NCI-H2171 treated with DMSO at 0.1 percent for 48 hours (cell line): Measurements from ENCODE around the gene CCDC134.
A peak's percentile ranks its signal among the peaks of the same experiment; 100 is the strongest.
"Not testable (repeated sequence)": the region's sequence is repeated elsewhere in the genome, so short reads cannot be mapped to it uniquely, and the experiment has no call there.

ENCODE experiments used
- DNase-seq: peaks from one replicate; lab custom pipeline; 2025; lab: John Stamatoyannopoulos, UW

Gene CCDC134

GRCh38 chr22:41844513-41844912, 44.0 kb downstream of the CCDC134 start:
- no peak for DNase-seq

- no peak for DNase-seq
Measured at GRCh38 chr22:41845380-41846267, 45.1 kb downstream of the CCDC134 start.

GRCh38 chr22:41846268-41846987, 45.9 kb downstream of the CCDC134 start:
- DNase-seq = no peak

DNA sequence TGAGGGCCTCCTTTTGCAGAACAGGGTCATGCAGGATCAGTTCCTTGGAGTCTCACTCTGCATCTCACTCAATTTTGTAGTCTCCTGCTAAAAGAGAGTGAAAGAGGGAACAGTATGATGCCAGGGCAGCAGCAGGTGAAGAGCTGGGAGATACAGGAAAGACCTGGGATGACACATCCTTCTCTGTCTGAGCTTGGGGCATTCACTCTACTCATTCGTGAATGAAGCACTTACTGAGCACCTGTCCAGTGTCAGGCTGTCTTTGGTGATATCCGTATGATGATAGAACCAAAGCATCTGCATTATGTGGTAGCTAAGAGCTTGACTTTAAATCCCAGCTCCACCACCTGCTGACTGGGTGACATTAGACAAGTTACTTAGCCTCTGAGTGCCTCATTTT, 46.8 kb downstream of the CCDC134 start:
- DNase-seq = no peak

GRCh38 chr22:41848468-41848867, 48.0 kb downstream of the CCDC134 start:
- no peak for DNase-seq

DNA sequence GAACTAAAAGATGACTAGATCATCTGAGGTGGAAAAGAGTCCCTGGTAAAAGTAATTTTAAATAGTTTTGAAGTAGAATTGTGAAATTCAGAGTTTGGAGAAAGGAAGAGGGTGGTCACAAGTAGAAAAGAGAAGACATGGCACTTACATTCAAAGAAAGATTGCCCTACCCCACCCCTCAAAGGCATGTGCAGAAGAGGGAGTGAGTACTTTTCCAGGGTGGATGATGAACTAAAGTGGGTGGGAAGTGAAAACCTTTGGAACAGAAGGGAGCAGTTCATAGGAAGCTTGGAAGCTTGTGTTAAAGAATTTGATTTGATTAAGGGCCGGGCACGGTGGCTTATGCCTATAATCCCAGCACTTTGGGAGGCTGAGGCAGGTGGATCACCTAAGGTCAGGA, 56.0 kb downstream of the CCDC134 start:
- DNase-seq = no peak

- DNase-seq = peak; percentile 41
Measured at GRCh38 chr22:41857155-41857859, 56.8 kb downstream of the CCDC134 start.

DNA sequence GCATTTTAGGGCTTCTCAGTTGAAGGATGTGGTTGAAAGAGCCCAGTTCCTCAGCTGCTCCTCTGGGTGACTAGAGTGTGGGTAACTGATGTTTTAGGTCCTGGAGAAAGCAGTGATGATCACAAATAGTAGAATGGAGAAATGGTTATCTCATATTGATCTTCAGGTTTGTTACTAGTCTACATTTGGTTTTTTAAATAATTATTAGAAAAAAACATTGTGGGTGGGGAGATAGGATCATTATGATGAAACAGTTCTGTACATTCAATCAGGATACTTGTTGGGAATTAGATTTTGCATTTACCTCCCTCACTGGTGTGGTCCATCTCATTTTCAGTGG, 57.4 kb downstream of the CCDC134 start:
- no peak for DNase-seq

DNA sequence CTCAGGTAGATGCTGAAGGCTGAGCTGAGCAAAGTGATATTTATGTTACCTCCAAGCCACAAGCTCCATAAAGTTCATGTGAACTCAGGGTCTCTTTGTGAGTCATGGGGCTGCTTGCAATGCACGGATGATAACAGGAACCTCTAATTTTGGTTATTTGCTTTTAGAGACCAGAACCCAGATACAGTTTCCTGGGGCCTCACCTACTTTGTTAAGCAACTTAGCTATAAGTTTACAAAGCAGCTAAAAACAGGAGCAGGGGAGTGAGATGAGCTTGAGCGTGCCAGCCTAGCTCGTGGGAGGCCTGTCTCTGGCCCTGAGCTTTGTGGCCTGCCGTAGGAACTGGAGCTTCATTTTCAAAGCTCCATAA, 61.7 kb downstream of the CCDC134 start:
- DNase-seq = peak; percentile 40

- peak; percentile 85 for DNase-seq
Measured at GRCh38 chr22:41862530-41863266, 62.2 kb downstream of the CCDC134 start.

DNA sequence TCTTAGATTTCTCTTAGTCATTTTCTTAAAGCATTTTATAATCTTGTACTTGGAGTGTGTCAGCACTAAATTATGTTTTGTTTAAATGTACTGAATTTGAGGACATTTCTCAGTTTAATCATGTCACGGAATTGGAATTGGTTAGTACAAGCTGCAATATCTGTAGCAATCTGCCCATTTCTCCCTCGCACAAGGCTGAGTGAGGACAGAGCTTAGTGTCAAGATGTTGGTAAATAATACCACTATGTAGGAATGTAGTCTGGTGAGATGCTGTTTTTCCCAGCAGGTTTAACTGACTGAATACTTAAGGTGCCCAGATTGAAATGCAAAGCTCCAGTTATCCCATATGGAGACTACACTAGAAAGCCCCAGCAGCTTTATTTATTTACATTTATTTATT, 63.0 kb downstream of the CCDC134 start:
- no peak for DNase-seq

- DNase-seq = no peak
Measured at GRCh38 chr22:41868556-41868955, 68.1 kb downstream of the CCDC134 start.

GRCh38 chr22:41870081-41870480, 69.6 kb downstream of the CCDC134 start:
- DNase-seq = not testable (repeated sequence)

GRCh38 chr22:41870786-41871185, 70.3 kb downstream of the CCDC134 start:
- peak; percentile 44 for DNase-seq

- no peak for DNase-seq
Measured at GRCh38 chr22:41873391-41873790, 72.9 kb downstream of the CCDC134 start.

- DNase-seq = no peak
Measured at GRCh38 chr22:41874090-41874489, 73.6 kb downstream of the CCDC134 start.

- DNase-seq = no peak
Measured at GRCh38 chr22:41875531-41876270, 75.2 kb downstream of the CCDC134 start.
